ENCODE data around the gene RAB24.

Gene RAB24

DNA sequence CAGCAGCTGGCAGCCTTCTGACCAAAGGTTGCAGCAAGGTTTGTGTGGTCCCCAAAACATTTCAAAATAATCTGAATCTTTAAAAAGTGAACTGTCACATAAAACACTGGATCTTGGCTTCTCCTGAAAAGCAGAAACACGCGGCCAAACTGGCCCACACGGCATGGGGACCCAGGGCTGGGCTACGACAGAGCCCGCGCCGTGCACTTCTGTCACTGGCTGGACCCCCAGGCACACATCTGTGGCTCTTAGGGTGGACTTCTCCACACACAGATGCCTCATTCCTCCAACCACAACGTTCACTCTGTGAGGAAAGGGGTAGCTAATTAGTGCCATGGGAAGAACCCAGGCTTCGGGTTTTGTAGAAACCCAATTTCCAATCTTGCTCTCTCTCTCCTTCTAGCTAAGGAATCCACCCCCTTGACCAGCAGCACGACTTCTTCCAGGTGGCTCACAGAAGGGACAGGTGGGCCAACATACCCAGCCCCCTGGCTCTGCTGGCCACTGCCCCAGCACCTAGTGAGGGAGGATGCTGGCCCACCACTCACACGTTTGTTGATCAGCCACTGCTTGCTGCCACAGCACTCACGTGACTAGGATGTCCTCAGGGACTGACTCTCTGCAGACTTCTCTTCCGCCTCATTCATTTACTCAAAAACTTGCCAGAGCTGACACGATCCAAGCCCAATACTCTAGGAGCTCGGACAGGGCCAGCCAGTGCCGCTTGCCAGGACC is 30.1 kb upstream of the RAB24 start:
- no peak for DNase-seq (ENCODE audit: low read depth in 2 of 3, low spot score in 2 of 3)

DNA sequence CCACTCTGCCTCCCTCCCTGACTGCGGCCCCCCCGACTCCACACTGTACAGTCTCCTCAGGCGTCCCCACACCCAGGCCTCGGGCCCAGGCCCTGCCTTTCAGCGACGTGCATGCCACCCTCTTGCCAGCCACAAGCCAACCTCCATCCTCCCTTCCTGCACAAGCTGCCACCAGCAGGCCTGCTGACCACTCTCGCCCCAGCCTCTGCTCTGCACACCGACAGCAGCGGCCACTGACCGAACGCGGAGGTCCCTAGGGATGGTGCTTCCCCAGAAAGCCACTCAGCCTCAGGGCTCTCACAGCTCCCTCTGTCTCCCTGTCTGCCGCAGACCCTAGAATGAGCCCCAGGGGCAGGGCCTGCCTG is 29.4 kb upstream of the RAB24 start:
- no peak for DNase-seq (ENCODE audit: low read depth in 2 of 3, low spot score in 2 of 3)

DNA sequence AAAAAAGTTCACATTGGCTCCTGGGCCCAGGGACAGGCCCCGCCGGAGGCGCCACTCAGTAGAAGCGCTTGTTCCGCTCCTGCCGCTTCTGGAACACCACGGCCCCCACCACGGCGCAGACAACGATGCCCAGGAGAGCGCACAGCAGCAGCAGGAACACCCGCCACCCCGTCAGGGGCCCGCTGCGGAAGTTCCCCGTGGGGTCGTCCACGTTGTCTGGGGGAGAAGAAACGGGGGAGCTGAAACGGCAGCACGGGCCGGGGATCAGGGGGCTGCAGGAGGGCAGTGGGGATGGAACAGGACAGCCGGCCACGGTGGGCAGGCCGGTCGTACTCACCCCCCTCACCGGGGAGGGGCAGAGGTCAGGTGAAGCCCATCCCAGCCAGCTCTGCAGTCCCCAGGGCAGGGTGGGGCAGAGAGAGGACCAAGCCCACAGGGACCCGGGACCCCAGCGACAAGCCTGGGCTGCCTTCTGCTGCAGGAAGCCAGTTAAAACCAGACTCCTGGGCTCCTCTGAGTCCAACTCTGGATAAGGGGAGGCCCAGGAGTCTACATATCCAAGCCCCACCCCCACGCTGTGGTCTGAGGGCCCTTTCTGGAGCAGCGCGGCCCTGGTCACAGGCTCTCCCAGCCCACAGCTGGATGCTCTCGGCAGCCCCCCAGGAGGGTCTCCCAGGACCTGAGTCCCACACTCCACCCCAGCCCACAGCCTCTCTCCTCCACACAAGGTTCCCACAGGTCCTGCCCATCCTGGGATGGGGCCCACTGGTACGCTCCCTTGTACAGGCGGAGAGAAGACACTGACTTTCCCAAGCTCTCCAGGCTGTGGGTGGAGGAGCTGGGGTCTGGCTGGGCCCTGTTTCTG is 28.7 kb upstream of the RAB24 start:
- no peak for DNase-seq (ENCODE audit: low read depth in 2 of 3, low spot score in 2 of 3)

DNA sequence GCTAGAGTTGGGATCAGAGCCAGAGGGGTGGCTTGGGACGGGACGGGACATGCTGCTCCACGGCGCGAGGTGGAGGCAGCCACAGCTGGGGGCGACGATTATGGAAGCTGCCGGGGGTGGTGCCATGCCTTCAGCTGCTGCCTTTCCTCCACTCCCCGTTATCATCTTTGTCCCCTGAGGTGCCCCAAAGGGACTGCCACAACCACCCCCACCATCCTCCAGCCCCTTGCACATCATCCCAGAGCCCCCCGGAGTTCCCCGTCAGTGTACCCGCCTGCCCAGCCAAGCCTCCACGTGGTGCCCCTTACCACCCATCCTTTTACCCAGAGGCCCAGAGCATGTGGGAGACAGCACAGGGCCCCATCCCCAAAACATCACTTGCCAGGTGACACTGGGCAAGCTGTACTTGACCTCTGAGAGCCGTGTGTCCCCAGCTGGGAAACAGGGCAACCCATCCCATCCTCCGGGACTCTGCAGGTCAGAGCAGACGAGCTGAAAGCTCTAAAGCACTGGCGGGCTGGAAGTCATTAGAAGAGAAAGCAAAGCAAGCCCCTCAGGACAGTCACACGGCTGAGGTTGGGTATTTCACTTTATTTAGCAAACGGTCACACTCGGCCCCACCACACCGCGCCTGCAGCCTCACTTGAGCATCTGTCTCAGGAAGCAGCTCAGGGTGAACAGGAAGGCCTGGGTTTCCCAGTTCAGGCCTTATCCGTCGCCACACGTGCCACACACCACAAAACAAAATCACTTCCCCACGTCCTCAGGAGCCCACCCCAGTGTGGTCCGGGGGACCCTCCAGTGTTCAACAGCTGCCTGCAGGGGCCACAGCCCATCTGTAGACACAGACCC is 27.7 kb upstream of the RAB24 start:
- no peak for DNase-seq (ENCODE audit: low read depth in 2 of 3, low spot score in 2 of 3)

DNA sequence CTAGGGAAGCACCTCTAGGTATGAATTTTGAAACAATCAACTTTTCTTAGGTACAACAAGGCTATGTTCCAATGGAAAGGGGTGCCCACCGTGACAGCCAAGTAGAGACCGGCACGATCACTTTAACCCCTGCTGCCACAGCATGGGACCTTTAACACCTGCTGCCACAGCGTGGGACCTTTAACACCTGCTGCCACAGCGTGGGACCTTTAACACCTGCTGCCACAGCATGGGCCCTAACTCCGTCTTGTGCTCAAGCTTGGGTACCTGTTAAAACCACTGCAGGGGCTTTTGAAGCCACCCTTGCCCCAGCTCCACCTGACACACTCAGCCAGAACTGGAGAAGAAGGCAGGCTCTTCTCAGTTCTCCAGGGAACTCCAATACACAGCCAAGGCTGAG is 26.4 kb upstream of the RAB24 start:
- DNase-seq (ENCODE audit: low read depth in 2 of 3, low spot score in 2 of 3) = no peak

DNA sequence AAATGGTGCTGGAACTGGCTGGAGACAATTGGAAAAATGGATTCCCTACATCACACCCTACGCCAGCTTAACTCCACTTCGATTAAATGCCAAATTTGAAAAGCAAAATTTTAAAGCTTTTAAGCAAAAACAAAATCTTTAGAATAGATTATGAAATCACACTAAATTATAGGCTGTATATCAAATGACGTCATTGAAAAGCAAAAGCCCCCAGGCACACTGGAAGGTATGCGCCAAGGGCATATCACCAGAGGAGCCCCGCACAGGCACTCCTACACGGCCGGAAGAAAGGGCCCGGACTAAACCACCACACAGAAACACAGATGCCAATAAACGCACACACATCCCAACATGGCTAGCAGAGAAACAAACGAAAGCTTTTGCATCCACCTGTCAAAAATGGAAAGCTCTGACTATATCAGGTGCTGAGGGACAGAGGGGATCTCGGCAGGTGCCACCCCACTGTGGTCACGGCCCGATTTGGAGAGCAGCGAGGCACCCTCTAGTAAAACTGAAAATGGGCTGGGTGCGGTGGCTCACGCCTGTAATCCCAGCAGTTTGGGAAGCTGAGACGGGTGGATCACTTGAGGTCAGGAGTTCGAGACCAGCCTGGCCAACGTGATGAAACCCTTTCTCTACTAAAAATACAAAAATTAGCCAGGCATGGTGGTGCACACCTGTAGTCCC is 25.2 kb upstream of the RAB24 start:
- no peak for DNase-seq (ENCODE audit: low read depth in 2 of 3, low spot score in 2 of 3)

DNA sequence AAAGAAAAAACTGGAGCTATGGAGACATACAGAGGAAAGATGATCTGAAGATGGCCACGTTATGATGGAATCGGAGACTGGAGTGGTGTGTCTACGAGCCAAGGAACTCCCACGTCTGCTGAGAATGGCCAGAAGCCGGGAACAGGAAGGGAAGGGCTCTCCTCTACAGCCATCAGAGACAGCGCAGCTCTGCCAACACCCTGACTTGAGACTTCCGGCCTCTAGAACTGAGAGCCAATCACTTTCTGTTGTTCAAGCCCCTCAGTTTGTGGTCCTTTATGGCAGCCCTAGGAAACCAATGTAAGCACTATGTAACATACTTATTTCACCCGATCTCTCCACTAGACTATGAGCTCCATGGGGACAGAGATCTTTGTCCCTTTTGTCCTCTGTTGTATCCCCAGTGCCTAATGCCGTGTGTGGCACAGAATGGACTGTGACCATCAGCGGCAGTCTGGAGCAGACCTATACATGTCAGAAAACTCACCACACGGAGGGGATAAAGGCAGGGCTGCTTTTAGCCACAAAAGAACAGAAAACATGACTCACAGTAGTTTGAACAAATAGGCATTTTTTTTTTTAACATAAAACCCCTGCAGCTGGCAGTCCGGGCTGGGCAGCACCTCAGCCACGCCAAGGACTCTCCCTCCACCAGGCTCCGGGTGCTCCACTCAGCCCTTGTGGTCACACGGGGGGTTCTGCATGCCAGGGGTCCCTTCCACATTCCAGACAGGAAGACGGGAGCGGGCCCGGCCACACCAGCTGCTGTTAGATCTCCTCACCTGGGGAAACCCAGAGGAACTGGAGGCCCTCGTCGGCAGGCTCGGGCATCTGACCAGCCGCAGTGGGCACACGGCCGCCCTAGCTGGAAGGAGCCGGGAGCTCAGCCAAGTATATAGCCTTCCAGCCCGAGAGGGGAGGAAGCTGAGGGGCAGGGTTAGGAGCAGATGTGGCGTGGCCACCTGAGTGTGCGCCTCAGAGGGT is 24.3 kb upstream of the RAB24 start:
- DNase-seq (ENCODE audit: low read depth in 2 of 3, low spot score in 2 of 3) = no peak

DNA sequence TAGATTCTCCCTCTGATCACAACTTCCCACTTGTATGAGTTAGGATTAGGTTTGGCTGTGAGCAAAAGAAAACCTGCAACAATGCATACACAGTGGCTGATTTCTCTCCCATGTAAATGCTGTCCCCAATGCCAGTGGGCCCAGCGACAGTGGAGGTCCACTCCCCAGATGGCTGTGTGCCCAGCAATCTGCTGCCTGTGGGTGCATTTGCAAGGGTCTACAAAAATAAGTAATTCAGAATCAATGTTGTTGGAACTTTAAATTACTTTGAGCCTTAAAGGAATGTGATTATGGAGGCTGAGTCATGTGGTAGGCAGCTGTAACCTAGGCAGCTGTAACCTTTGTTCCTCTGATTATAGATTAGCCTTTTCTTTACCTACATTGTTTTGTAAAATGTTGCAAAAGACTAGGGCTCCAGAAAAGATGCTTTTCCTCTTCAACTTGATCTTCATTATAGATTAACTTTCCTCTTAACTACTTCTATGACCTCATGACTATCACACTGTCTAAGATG is 22.4 kb upstream of the RAB24 start:
- no peak for DNase-seq (ENCODE audit: low read depth in 2 of 3, low spot score in 2 of 3)

DNA sequence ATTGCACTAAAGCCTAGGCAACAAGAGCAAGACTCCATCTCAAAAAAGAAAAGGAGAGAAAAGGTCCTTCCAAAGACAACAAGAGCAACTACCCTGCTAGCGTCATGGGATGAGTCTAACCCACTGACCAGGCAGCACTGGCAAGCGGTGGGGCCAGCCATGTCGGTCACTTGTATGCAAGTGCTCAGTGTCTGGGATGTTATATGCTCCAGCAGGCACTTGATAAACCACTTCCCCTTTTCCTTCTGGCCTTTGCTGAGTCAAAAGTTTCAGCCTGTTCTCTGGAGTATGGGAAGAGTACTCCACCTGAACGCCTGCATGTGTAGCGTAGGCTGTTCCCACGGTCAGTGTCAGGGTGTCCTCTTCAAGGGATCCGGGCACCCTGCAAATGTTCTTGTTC is 17.4 kb upstream of the RAB24 start:
- no peak for DNase-seq (ENCODE audit: low read depth in 2 of 3, low spot score in 2 of 3)

DNA sequence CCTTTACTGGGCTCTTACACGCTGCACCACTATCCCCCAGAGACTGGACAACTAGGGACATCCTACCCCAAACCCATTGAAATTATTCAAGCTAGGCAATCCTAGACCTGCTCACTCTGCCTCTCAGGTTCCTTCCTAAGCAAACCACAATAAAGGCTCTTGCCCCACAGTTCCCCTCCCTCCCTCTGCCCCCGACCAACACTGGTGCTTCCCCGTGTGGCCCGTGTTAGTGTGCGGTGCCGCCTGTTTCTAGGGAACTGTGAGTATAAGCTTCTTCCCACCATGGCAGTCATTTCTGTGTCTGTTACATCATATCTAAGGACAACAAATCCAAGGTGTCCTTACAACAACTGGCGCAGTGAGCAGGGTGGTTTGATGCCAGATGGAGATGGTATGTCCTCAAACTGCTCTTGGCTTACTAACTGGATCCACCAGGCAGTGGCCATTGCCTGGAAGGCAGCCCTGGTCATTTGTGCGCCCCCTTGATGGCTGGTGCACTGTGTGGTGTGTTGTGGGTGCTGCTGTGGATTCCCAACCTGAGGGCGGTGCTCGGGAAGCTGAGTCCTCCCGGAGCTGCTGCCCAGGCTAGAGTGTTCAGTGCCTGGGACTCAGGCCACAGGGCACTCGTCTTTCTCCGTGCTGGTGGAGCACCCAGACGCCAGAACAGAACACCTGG is 16.5 kb upstream of the RAB24 start:
- DNase-seq (ENCODE audit: low read depth in 2 of 3, low spot score in 2 of 3) = no peak

DNA sequence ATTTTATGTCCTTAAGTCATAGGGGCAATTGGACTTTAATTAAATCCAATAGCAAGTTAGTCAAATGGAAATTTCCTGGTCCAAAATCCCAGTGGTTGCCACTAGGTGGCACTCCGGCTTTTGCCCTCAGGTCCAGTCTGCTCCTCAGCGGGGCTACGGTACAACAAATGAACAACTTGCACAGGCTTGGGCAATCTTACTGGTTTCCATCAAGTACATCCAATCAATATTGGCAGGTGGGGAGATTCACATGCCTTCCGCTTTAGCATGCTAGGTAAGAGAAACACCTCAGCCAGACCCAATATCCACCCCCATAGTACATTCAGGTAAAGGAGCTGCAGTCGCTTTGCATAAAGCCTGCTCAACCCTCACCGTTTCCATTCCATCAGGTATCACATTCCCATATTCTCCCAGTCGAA is 14.4 kb upstream of the RAB24 start:
- DNase-seq (ENCODE audit: low read depth in 2 of 3, low spot score in 2 of 3) = no peak

DNA sequence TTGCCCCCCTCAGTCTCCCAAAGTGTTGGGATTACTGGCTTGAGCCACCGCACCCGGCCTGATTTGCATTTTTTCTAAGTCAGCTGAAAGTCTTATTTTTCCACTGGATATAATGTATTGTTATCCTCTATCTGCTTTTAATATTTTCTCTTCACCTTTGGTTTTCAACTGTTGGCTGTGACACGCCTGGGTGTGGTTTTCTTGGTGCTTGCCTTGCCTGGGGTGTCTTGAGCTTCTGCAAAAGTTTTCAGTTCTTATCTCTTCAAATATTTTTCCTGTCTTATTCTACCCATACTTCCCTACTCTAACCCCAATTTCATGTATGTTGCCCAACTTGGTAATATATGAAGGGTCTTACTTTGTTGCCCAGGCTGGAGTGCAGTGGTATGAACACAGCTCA is 12.5 kb upstream of the RAB24 start:
- no peak for DNase-seq (ENCODE audit: low read depth in 2 of 3, low spot score in 2 of 3)

DNA sequence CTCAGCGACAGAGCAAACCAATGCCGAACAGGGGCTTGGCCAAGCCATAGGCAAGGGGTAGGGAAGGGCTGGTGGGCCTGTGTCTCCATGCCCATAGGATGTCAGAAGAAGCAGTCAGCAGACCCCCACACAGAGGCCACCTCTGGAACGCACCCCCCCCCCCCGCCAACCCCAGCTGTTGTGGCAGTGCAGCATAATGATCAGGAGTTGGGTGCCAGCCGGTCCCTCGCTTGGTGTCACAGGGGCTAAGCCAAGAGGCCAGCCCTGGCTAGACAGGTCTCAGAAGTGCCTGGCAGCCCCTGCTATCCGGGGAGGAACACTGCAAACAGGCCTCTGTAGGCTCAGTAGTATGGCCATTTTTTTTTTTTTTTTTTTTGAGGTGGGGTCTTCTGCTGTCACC is 11.9 kb upstream of the RAB24 start:
- DNase-seq (ENCODE audit: low read depth in 2 of 3, low spot score in 2 of 3) = no peak

DNA sequence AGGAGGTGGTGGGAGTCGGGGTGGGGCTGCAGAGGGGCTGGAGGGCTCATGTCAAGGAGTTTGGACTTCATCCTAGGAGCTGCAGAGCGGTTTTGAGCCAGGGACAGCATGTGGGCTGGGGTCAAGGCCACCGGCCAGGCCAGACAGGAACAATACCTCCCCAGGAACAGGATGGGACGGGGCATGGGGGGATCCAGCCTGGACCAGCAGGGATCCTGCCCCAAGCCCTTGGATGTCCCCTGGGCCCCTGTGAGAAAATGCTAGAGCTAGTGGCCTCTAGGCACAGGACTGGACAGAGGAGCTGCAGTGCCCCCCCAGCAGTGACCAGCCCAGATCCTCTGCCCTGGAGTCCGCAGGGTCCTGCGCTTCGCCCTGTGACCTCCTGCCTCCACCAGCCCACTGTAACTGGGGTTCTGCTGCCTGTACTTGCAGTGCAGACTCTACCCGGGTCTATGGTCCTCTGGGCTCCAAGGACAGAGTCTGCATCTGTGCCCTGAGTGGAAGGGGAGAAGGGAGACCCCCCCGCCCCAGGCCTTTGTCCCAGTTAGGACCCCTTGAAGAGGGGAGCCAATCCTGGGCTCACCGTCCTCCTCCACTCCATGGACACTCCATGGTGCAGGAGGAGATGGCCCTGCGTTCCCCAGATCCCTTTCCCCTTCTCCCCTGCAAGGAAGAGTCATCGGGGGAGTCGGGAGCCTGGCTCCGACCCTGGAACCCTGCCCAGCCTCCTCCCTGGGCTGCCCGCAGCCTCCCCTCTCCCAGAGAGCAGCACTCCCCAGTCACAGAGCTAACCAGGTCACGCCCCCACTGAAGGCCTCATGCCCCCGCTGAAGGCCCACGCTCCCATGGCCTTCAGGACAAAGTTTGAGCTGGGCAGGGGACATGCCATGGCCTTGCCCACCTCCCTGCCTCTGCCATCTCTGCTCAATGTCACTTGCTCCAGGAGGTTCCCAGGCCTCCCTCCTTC is 11.1 kb upstream of the RAB24 start:
- no peak for DNase-seq (ENCODE audit: low read depth in 2 of 3, low spot score in 2 of 3)

DNA sequence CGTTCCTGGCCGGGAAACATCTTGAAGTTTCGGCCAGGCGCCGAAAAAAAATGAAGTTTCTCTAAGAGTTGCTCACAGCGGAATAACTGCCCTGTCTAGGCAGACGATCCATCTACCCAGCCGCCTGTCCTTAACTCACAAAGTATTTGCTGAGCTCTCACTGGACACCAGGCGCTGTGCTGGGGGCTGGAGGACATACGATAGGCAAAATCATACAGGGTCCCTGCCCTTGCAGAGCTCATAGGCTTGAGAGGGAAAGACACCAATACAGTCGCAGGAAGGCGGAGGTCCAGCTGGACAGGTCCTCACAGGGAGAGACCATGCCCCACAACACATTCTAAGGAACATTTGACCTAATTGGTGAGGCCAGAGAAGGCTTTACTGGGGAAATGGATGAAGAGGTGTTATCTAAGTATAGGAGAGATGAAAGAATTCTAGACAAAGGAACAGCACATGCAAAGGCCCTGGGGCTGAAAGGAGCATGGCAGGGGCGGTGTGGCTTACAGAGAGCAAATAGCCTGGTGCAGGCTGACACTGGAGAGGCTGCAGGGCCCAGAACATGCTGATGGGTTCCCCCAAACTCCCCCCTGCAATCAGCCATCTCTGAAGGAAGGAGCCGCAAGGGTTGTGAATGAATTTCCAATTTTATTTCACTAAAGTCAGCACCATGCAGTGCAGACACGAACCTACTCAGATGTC is 10.2 kb upstream of the RAB24 start:
- DNase-seq (ENCODE audit: low read depth in 2 of 3, low spot score in 2 of 3) = no peak

DNA sequence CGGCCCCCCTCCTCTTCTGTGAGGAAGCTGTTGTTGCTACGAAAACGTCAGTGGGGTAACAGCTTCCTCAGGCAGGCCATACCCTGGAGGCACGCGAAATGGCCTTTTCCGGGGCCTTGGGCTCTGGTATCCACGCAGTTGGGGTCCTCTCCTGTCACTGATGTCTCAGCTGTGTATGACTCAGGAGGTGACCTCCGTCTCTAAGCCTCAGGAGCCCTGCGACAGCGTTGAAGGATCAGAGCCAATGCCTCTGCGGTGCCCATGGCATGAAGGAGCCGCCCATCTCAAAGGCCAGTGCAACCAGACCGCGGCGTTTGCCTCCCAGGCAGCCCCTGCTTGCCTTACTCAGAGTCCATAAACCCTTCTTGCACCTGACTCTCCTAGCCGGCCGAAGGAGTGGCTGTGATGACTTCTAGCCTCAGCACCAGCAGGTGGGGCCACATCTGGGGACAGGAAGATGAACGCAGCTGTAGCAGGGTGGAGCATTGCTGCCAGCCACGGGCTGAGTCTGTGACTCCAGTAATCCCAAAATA is 9.2 kb upstream of the RAB24 start:
- DNase-seq (ENCODE audit: low read depth in 2 of 3, low spot score in 2 of 3) = no peak

Data from activated CD8-positive, alpha-beta memory T cell treated with anti-CD3 and anti-CD28 coated beads for 48 hours (primary cell).